Measurements from ENCODE around the gene DCLRE1B.
A peak's percentile ranks its signal among the peaks of the same experiment; 100 is the strongest.

DNA sequence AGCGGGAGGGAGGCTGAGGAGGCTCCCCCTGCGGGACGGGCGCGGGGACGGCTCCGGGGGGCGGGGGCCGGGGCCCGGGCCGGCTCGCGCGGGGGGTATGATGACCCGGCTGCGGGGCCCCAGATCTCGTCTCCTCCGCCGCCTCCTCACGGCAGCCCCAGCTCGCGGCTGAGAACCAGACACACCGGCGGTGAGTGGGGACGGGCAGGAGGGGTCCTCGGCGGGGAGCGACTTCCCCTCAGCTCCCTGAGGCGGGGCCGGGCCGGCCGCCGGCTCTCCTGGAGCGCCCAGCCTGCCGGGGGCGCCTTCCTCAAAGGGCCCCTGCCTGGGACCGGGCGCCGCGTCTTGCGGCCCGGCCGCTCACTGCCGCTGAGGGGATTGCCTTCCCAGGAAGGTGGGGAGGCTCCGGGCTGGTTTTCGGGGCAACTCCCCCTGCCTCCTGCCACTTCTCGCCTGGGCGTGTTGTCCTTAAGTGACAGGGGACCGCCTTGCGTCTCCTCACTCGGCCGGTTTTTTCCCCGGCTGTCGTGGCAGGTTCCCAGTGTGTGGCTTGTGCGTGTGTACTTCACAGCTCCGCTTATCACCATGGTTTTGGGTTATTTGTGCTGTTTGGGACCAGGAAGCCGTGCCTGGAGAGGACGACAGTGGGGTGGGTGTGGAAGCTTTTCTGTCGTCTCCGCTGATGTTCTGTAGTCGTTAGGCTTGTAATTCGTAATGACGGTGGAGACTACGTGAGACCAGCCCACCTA, 24.8 kb downstream of the DCLRE1B start:
- TF ChIP-seq, protein P1, sequence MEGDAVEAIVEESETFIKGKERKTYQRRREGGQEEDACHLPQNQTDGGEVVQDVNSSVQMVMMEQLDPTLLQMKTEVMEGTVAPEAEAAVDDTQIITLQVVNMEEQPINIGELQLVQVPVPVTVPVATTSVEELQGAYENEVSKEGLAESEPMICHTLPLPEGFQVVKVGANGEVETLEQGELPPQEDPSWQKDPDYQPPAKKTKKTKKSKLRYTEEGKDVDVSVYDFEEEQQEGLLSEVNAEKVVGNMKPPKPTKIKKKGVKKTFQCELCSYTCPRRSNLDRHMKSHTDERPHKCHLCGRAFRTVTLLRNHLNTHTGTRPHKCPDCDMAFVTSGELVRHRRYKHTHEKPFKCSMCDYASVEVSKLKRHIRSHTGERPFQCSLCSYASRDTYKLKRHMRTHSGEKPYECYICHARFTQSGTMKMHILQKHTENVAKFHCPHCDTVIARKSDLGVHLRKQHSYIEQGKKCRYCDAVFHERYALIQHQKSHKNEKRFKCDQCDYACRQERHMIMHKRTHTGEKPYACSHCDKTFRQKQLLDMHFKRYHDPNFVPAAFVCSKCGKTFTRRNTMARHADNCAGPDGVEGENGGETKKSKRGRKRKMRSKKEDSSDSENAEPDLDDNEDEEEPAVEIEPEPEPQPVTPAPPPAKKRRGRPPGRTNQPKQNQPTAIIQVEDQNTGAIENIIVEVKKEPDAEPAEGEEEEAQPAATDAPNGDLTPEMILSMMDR (conservative IDR thresholded peaks at IDR 0.05): peak; percentile 37
- TF ChIP-seq ZFX (IDR thresholded peaks at IDR 0.05): peak; percentile 63
